ENCODE data around the gene HAPLN3. TPM values are rescaled to one million over a fixed set of nuclear protein-coding genes. Genes with fewer than 3 reads are reported as not detected.

The HAPLN3 gene
- total RNA-seq, 1 experiment from 2014 or later = 2.4 TPM

GRCh38 chr15:88848203-88848602 lies 47.1 kb downstream of the HAPLN3 start:
- Histone ChIP-seq H2AFZ (no peak overlapping the region), H3K4me2 (no peak overlapping the region), H3F3A (ENCODE audit: insufficient read depth, low read depth) (no peaks in the 10 kb centered on the region), H3K4me3 (no peak overlapping the region), H3K4me1 (replicated peaks; ENCODE audit: insufficient read depth) (no peaks in the 10 kb centered on the region), H4K20me1 (ENCODE audit: insufficient read depth) (no peaks in the 10 kb centered on the region), H3K9me2 (ENCODE audit: insufficient read depth) (no peaks in the 10 kb centered on the region), H3K27me3 (ENCODE audit: insufficient read depth, low read depth) (peaks cover 55% of the 10 kb centered on the region), H3K27ac (no peak overlapping the region), H3K79me2 (ENCODE audit: low read depth) (no peaks in the 10 kb centered on the region), H3K36me3 (ENCODE audit: low read depth) (no peaks in the 10 kb centered on the region), H3K9me3 (ENCODE audit: insufficient read depth, low read depth) (no peaks in the 10 kb centered on the region)
- no TSS peak for BruUV-seq (replicated peaks)
- no peak for DNase-seq
- ChIA-PET CTCF (no interaction called here), POLR2A (ENCODE audit: unreplicated experiment) (no interaction called here)
- TF ChIP-seq CTCF (conservative IDR thresholded peaks at IDR 0.05) (no peak), EZH2 (IDR thresholded peaks at IDR 0.05; ENCODE audit: low read depth) (no peak)
- intact Hi-C loops (cut with micrococcal nuclease; ENCODE audit: unreplicated experiment) = no loop called here

GRCh38 chr15:88847144-88847543 lies 48.2 kb downstream of the HAPLN3 start:
- H2AFZ ChIP-seq = no peak overlapping the region
- no peaks in the 10 kb centered on the region for H3K9me2 ChIP-seq (ENCODE audit: insufficient read depth)
- no TSS peak for BruUV-seq (replicated peaks)
- H3K27ac ChIP-seq = no peak overlapping the region
- peaks cover 53% of the 10 kb centered on the region for H3K27me3 ChIP-seq (ENCODE audit: insufficient read depth, low read depth)
- TF ChIP-seq CTCF (conservative IDR thresholded peaks at IDR 0.05) (no peak), EZH2 (IDR thresholded peaks at IDR 0.05; ENCODE audit: low read depth) (no peak)
- no peaks in the 10 kb centered on the region for H4K20me1 ChIP-seq (ENCODE audit: insufficient read depth)
- H3K79me2 ChIP-seq (ENCODE audit: low read depth) = no peaks in the 10 kb centered on the region
- no peak for DNase-seq
- H3K9me3 ChIP-seq (ENCODE audit: insufficient read depth, low read depth) = no peaks in the 10 kb centered on the region
- H3K36me3 ChIP-seq (ENCODE audit: low read depth) = no peaks in the 10 kb centered on the region
- no peak overlapping the region for H3K4me3 ChIP-seq
- H3F3A ChIP-seq (ENCODE audit: insufficient read depth, low read depth) = no peaks in the 10 kb centered on the region
- POLR2A ChIA-PET (ENCODE audit: unreplicated experiment) = no interaction called here
- intact Hi-C loops (cut with micrococcal nuclease; ENCODE audit: unreplicated experiment) = no loop called here
- CTCF ChIA-PET = no interaction called here
- no peak overlapping the region for H3K4me2 ChIP-seq
- H3K4me1 ChIP-seq (replicated peaks; ENCODE audit: insufficient read depth) = no peaks in the 10 kb centered on the region

GRCh38 chr15:88845616-88846015 lies 49.7 kb downstream of the HAPLN3 start:
- ChIA-PET POLR2A (ENCODE audit: unreplicated experiment) (no interaction called here), CTCF (no interaction called here)
- no peak for TF ChIP-seq CTCF (conservative IDR thresholded peaks at IDR 0.05)
- no peak for TF ChIP-seq EZH2 (IDR thresholded peaks at IDR 0.05; ENCODE audit: low read depth)

More at GRCh38 chr15:88845616-88846015, 49.7 kb downstream of the HAPLN3 start:
- no peaks in the 10 kb centered on the region for H3K4me1 ChIP-seq (replicated peaks; ENCODE audit: insufficient read depth)
- DNase-seq = no peak
- H3K9me2 ChIP-seq (ENCODE audit: insufficient read depth) = no peaks in the 10 kb centered on the region
- no TSS peak for BruUV-seq (replicated peaks)
- no peaks in the 10 kb centered on the region for H3F3A ChIP-seq (ENCODE audit: insufficient read depth, low read depth)
- peaks cover 38% of the 10 kb centered on the region for H3K27me3 ChIP-seq (ENCODE audit: insufficient read depth, low read depth)
- H3K4me2 ChIP-seq = no peak overlapping the region
- H3K9me3 ChIP-seq (ENCODE audit: insufficient read depth, low read depth) = no peaks in the 10 kb centered on the region
- no peaks in the 10 kb centered on the region for H3K36me3 ChIP-seq (ENCODE audit: low read depth)
- no peak overlapping the region for H3K4me3 ChIP-seq
- no peak overlapping the region for H3K27ac ChIP-seq
- H2AFZ ChIP-seq = no peak overlapping the region
- intact Hi-C loops (cut with micrococcal nuclease; ENCODE audit: unreplicated experiment) = no loop called here
- H3K79me2 ChIP-seq (ENCODE audit: low read depth) = no peaks in the 10 kb centered on the region
- H4K20me1 ChIP-seq (ENCODE audit: insufficient read depth) = no peaks in the 10 kb centered on the region
